IPS-18c (cell line): Measurements from ENCODE around the gene MRPL55.

Source experiments
- H3K4me3 ChIP-seq: 2 replicates; pipeline ENCODE4 v1.7.0; 2013; ENCODE audit warnings: low read depth, mild to moderate bottlenecking, low read length, moderate library complexity; ENCODE audit not compliant: insufficient read depth
- H3K9me3 ChIP-seq: one replicate; pipeline ENCODE4 v1.6.1; 2013; ENCODE audit warnings: mild to moderate bottlenecking, low read length, moderate library complexity; ENCODE audit not compliant: control insufficient read depth, insufficient read depth

Gene MRPL55

DNA sequence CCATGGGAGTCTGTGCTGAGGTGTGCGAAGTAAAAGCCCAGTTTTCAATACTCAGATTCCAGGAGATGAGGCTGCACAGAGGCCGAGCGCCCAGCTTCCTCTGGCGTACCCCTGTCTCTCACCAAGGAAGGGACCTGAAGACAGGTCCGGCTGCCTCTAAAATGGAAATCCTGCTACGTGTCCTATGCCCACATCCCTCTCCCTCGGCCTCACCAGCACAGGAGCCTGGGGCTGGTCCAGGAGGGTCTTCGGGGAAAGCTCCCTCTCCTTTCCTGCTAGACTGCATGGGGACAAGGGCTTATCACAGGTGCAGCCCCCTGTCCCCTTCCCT is 392 bp downstream of the MRPL55 start:
- no peaks in the 10 kb centered on the region for H3K9me3 ChIP-seq
- peak overlapping the region; percentile 99 for H3K4me3 ChIP-seq

DNA sequence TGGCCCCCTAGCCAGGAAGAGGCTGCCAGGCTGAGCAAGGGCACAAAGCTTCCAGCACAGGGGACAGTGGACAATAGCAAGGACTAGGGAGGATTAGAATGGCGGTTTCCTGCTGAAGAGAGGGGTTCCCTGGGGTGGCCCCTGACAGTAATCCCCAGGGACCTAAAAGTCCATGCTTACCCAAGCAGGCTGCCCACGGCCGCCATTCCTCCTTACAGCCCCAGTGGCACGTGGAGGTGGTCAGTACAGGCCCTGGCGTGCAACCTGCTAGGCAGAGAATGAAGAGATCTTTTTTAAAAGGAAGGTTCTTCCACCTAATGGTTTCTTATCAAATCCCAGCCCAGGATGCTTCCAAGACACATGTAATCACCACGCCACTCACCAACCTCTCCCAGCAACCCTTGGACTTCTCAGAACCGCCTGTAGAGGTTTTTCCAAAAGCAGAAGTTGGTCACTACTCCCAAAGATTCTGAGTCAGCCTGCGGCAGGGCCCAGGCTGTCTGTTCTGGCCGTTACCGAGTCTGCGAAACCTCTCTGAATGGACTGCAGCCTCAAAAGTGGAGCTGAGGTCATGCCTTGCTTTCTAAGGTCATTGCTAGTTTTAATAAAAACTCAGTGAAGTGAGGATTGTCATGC is 926 bp downstream of the MRPL55 start:
- H3K4me3 ChIP-seq, result peak overlapping the region; percentile 99

DNA sequence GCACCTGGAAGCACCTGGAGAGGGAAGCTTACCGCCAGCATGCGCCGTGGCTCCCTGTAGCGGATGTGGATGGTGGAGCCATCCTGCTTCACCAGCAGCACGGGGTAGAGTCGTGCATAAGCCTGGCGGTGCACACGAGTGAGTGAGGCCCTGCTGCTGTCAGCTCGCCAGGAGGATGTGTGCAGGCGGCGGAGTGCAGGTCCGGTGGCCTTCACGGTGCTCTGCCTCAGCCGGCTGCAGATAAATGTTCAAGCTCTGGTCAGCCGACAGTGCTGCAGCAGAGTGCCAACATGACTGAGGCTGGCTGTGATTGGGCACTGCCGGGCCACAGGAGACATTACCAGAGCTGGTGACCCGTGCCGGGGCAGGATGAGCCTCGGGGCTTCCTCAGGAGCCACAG is 1.5 kb downstream of the MRPL55 start:
- Histone ChIP-seq H3K9me3 (no peaks in the 10 kb centered on the region), H3K4me3 (no peak overlapping the region)

More for the DNA sequence above, 926 bp downstream of the MRPL55 start:
- no peaks in the 10 kb centered on the region for H3K9me3 ChIP-seq

DNA sequence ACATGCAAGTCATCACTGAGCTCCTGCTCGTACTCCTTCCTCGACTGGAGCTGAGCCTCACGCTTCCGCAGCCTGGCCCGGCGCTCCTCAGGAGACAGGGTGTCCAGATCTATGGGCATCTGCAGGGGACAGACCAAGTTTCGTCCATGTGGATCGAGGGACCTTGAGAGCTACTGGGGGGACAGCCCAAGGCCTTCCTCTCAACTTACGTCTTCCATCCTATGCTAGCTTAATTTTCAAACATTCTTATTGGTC is 2.4 kb downstream of the MRPL55 start:
- no peak overlapping the region for H3K4me3 ChIP-seq
- H3K9me3 ChIP-seq, result no peaks in the 10 kb centered on the region

DNA sequence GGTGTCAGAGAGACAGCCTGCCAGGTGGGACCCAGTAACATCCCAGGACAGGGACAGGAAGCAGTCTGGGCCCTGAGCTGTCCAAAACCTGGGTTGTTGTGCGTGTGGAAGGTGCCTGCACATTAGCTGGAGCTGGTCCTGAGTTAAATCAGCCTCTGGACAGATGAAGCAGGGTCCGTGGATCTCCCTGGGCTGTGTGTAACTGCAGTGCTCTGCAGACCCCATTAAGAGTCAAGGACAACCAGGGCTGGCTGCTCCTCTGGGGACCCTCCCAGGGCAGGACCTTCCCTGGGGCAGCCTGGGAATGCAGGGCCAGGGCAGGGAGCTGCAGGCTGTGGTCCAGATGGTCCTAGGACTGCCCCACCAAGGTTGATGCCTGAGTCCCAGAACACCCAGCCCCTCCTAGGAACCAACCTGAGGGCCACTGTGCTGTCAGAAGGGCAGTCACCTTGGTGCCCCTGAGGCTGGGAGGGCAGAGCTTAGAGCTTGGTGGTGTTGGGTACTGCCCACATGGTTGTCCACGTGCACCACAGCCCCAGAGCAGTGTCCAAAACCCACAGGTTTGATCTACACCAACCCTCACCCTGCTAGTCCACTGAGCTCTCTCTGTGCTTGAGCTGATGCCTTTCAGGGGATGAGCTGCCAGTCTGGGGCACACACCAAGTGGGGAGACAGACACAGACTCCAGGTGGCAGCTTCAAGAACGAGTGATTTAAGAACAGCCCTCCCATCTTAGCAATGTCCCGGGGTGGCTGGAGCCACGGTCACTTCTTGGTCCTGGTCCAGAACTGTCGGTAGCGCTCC is 2.9 kb downstream of the MRPL55 start:
- Histone ChIP-seq H3K4me3 (no peak overlapping the region), H3K9me3 (no peaks in the 10 kb centered on the region)

DNA sequence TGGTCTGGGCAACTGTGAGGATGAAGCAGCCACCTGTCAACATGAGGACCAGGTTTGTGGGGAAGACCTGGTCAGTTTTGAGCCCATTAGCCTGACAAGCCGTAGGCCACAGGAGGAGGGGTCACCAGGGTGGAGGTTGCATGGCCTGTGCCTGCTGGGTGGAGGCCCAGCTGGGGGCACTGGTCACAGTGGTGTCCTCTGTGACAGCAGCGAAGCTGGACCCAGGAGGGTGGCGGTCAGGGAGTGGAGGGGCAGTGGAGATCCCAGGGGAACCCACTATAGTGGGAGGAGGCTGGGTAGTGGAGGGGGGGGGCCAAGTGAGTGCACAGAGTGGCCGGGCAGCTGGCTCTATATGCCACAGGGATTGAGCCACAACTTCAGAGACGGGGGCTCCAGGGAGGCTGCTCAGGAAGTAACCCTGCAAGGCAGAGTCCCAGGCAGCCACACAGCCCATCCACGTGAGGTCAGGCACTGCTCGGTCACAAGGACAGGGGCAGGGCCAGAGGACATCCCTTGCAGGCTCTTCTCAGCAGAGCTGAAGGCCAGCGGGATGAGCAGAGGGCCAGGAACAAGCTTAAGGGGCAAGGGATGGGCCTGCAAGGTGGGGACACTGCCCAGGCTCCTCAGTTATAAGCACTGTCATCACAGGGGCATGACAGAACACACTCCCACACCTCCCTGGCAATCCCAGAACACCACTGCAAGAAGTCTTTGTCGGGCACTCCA is 3.7 kb downstream of the MRPL55 start:
- Histone ChIP-seq H3K4me3 (no peak overlapping the region), H3K9me3 (no peaks in the 10 kb centered on the region)

DNA sequence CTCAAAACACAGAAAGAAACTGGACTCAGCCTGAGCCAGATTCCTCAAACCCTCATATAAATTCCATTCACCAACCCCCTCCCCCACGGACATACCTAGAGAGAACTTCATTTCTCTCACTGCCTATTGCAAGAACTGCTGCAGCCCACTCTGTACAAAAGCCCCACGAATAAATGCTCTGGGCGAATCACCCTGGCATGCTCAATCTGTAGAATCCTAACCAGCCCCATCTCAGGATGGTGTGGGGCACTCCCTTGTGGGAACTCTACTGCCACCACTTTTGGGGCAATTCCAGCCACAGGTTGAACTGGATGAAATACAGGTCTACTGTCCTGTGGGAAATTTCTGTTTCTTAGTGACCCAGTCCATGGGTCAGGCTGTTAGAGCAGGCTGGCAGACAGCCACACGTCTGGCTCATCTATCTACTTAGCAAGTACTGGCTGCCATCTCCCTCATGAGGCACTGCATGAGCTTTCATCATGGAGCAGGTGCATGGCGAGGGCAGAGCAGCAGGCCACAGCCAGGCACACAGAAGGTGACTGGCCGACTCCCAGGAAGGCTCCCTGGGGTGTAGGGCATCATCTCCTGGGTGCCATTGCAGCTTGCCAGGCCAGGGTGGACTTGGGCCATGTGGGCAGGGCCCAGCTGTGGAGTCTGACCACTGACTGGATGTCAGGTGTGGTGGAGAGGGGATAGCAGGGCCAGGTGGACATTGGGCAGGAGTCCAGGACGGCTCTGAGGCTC is 4.4 kb downstream of the MRPL55 start:
- Histone ChIP-seq H3K4me3 (no peak overlapping the region), H3K9me3 (no peaks in the 10 kb centered on the region)

DNA sequence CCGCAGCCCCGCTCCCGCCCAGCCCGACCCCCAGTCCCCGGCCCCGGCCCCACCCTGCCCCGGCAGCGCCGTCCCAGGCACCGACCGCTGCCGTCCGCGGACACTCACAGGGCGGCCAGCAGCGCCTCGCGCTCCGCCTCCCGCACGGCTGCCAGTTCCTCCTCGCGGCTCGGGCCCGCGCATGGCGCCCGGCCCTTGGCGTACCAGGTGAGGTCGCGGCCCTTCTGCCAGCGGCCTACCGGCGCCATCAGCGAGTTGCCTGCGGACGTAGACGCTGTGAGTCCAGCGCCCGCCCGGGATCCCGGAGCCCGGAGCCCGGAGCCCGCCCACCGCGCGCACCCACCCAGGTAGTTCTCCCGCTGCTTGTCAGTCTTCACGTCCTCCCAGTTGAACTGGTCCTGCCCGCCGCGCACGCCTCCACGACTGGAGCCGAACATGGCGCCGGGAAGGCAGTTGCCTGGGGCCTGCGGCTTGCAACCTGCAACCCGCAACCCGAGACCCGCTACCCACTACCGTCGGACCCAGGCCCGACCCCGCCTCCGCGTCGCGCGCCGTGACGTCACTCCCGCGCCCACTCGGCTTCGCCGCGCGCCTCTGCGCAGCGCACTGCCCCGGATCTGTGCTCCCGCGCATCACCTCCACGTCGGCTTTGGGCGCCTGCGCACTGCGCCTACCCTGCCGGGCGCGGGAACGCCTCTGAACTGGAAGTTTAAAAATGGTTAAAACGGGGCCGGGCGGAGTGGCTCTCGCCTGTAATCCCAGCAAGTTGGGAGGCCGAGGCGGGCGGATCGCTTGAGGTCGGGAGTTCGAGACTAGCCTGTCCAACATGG is 6.1 kb downstream of the MRPL55 start, which contains the start of gene C1orf35:
C1orf35 (minus strand) TSS at position 535 of the 830 bp plus-strand sequence; CDS start at position 437, 98 bp downstream.
- H3K4me3 ChIP-seq, result peak within 1 kb of the TSS; percentile 90
- no peaks in the 10 kb centered on the region for H3K9me3 ChIP-seq

DNA sequence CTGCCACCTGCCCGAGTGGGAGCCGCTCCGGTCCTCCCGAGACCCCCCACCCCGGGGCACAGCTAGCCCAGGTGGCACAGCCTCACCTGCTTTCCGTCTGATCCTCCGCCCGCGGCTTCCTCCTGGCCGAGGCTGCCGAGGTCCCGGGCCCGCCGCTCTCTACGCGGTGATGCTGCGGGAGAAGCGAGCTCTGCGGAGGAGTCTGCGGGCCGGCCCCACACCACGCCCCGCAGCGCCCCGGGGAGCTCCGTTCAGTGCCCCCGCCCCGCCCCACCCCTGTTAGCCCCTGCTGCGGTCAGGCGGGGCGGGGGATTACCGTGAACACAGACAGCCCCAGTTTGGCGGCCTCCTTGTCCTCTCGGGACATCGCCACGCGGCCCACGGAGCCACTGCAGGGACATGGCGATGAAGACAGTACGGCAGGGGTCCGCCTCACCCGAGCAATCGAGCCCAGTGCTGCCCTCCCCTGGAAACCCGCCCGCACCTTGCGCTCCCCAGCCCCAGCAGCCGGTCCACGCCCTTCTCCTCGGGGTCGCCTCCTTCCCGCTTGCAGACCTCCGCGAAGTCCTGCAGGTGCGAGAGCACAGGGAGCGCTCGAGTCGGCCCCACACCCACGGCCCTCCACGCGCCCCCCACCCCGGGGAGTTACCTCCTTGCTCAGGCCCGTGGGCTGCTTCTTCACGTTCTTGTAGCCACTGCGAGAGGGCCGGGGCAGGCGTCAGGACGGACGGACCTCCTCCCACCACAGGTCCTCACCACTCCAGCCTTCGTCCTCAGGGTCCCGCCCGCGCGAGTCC is 6.9 kb downstream of the MRPL55 start:
- H3K4me3 ChIP-seq, result peak overlapping the region; percentile 90
- no peaks in the 10 kb centered on the region for H3K9me3 ChIP-seq

DNA sequence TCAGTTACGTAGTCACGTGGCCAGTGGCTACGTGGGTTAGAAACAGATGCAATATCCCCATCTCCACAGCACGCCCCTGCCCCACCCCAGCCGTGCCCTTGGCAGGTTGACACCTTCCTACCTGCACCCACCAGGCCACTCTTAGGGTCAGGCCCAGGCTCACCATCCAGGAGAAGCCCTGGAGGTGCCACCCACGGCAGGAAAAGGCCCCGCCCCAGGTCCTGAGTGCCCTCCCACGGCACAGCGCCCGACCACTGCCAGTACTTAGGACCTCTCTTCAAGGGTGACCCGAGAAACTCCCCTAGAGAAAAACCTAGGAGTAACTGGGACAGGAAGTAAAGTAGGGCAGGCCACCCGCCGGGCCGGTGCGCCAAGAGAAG is 7.5 kb downstream of the MRPL55 start:
- Histone ChIP-seq H3K9me3 (no peaks in the 10 kb centered on the region), H3K4me3 (peak overlapping the region; percentile 90)

DNA sequence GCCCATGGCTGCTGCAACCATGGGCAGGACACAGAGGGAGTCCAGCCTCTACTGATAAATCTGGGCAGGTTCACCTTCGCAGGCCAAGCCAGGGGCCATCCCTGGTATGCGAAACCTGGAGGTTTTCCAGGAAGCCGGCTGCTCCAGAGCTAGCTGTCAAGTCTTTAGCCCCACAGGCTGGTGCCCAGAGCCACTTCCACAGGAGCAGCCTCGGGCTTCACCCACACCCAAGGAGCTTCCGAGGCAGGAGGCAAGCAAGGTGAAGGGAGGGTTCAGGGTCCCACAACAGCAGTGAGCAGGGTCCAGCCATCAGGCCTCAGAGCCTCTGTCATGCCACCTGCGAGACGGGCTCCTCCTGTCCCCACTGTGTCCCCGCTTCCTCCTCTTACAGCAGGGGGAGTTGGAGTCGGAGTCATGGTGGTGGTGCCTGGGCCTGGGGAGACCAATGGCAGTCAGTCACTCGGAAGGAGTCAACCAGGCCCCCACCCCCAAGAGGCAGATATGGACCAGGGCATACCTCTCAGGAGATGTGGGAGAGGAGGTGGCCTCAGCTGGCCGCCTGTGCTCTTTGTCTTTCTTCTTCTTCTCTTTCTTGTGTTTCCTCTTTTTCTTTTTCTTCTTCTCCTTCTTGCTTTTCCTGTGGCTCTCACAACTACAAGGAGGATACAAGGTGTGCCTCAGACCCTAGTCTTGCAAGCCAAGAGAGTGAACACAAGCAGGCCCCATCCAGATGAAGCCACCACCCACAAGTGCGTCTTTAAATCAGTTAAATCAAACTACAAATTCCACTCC is 8.1 kb downstream of the MRPL55 start:
- Histone ChIP-seq H3K9me3 (no peaks in the 10 kb centered on the region), H3K4me3 (peak overlapping the region; percentile 90)

DNA sequence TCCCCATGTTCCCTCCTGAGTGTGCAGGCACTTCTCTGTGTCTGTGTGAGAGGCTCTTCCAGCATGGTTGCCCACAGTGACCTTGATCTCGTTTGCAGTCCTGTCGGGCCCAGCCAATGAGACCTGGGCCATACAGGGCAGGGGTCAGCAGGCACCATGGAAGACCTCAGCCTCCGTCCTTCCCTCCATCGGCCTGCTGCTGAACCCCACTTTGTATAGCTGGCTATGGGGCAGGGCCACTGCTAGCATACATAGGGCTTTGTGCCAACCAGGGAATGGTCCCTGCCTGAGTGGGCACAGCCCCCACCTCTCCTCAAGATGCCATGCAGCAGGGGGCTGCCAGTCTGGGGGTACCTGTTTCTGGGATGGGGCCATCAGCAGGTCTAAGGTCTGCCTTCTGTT is 9.8 kb downstream of the MRPL55 start:
- no peak overlapping the region for H3K4me3 ChIP-seq
- H3K9me3 ChIP-seq, result no peaks in the 10 kb centered on the region

DNA sequence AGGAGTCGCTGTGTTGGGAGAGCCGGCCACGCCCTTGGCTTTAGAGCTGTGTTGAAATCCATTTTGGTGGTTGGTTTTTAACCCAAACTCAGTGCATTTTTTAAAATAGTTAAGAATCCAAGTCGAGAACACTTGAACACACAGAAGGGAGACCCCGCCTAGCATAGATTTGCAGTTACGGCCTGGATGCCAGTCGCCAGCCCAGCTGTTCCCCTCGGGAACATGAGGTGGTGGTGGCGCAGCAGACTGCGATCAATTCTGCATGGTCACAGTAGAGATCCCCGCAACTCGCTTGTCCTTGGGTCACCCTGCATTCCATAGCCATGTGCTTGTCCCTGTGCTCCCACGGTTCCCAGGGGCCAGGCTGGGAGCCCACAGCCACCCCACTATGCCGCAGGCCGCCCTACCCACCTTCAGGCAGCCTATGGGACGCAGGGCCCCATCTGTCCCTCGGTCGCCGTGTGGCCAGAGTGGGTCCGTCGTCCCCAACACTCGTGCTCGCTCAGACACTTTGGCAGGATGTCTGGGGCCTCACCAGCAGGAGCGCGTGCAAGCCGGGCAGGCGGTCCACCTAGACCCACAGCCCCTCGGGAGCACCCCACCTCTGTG is 10.7 kb downstream of the MRPL55 start:
- Histone ChIP-seq H3K4me3 (no peak overlapping the region), H3K9me3 (no peaks in the 10 kb centered on the region)

DNA sequence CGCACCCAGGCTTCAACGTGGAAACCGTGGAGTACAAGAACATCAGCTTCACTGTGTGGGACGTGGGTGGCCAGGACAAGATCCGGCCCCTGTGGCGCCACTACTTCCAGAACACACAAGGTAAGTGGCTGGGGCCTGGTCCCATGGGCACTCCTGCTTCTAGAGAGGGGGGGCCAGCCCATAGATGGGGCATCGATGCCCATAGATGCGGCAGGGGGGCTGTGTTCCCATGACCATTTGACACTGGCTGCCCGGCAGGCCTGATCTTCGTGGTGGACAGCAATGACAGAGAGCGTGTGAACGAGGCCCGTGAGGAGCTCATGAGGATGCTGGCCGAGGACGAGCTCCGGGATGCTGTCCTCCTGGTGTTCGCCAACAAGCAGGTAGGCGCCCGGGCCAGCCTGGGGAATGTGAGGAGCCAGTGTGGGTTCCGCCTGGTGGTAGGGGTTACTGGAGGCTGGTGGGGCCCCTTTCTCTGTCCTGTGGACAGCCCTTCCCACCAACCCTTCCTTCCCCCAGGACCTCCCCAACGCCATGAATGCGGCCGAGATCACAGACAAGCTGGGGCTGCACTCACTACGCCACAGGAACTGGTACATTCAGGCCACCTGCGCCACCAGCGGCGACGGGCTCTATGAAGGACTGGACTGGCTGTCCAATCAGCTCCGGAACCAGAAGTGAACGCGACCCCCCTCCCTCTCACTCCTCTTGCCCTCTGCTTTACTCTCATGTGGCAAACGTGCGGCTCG is 11.6 kb downstream of the MRPL55 start:
- no peaks in the 10 kb centered on the region for H3K9me3 ChIP-seq
- H3K4me3 ChIP-seq, result no peak overlapping the region
